SK-N-SH treated with all-trans-retinoic acid at 6 μM for 48 hours (cell line): ENCODE results near the gene KLRK1.
"Not testable (repeated sequence)": the region's sequence is repeated elsewhere in the genome, so short reads cannot be mapped to it uniquely, and the experiment has no call there.

Experiments
- ATAC-seq: fragments of 200-7000 bp; cut with Tn5 transposase; 3 replicates; pipeline ENCODE4 v1.9.1; 2020; ENCODE audit warnings: mild to moderate bottlenecking, moderate library complexity
- ARNTL ChIP-seq: fragments of 450-650 bp; formaldehyde crosslinking; IDR thresholded peaks from 2 replicates; pipeline ENCODE4 v1.5.0; 2020; ENCODE audit warnings: low read depth, mild to moderate bottlenecking, moderate library complexity, borderline replicate concordance
- BACH2 ChIP-seq: fragments of 250-450 bp; sonication (Bioruptor Pico); IDR thresholded peaks from 2 replicates; pipeline ENCODE4 v1.9.0; 2021; ENCODE audit warnings: mild to moderate bottlenecking, borderline replicate concordance
- CREB5 ChIP-seq: fragments of 250-450 bp; sonication (Bioruptor Pico); IDR thresholded peaks from 2 replicates; pipeline ENCODE4 v1.5.1; 2020; ENCODE audit warnings: low read depth, mild to moderate bottlenecking, moderate library complexity
- CSDC2 ChIP-seq: fragments of 250-450 bp; sonication (Bioruptor Pico); IDR thresholded peaks from 2 replicates; pipeline ENCODE4 v1.5.0; 2020; ENCODE audit warnings: mild to moderate bottlenecking, moderate library complexity
- CSRNP3 ChIP-seq: fragments of 250-450 bp; sonication (Bioruptor Pico); IDR thresholded peaks from 2 replicates; pipeline ENCODE4 v1.5.1; 2021; ENCODE audit warnings: mild to moderate bottlenecking, moderate library complexity
- ESRRG ChIP-seq: fragments of 250-450 bp; sonication (Bioruptor Pico); IDR thresholded peaks from 2 replicates; pipeline ENCODE4 v1.6.1; 2021; ENCODE audit warnings: mild to moderate bottlenecking
- GLIS3 ChIP-seq: fragments of 250-450 bp; sonication (Bioruptor Pico); IDR thresholded peaks from 2 replicates; pipeline ENCODE4 v1.5.0; 2020; ENCODE audit warnings: mild to moderate bottlenecking, moderate library complexity
- ISL1 ChIP-seq: fragments of 250-450 bp; sonication (Bioruptor Pico); IDR thresholded peaks from 2 replicates; pipeline ENCODE4 v2.1.2; 2022; ENCODE audit warnings: mild to moderate bottlenecking, moderate library complexity
- OSR1 ChIP-seq: fragments of 250-450 bp; sonication (Bioruptor Pico); IDR thresholded peaks from 2 replicates; pipeline ENCODE4 v1.8.0; 2022; ENCODE audit warnings: moderate library complexity, mild to moderate bottlenecking, inconsistent platforms
- POU6F1 ChIP-seq: fragments of 250-450 bp; sonication (Bioruptor Pico); IDR thresholded peaks from 2 replicates; pipeline ENCODE4 v1.8.0; 2021; ENCODE audit warnings: low read depth, mild to moderate bottlenecking, moderate library complexity, borderline replicate concordance
- PPARA ChIP-seq: fragments of 250-450 bp; sonication (Bioruptor Pico); IDR thresholded peaks from 2 replicates; pipeline ENCODE4 v1.5.0; 2020; ENCODE audit warnings: mild to moderate bottlenecking, borderline replicate concordance
- RARB ChIP-seq: fragments of 250-450 bp; sonication (Bioruptor Pico); IDR thresholded peaks from 2 replicates; pipeline ENCODE4 v1.8.0; 2021; ENCODE audit warnings: mild to moderate bottlenecking, moderate library complexity
- SNAI2 ChIP-seq: fragments of 250-450 bp; sonication (Bioruptor Pico); IDR thresholded peaks from 2 replicates; pipeline ENCODE4 v1.5.0; 2020; ENCODE audit warnings: mild to moderate bottlenecking, moderate library complexity
- TCF4 ChIP-seq: fragments of 250-450 bp; sonication (Bioruptor Pico); IDR thresholded peaks from 2 replicates; pipeline ENCODE4 v1.8.0; 2021; ENCODE audit warnings: mild to moderate bottlenecking, moderate library complexity, borderline replicate concordance
- TOX ChIP-seq: fragments of 250-450 bp; sonication (Bioruptor Pico); IDR thresholded peaks from 2 replicates; pipeline ENCODE4 v1.8.0; 2021; ENCODE audit warnings: mild to moderate bottlenecking, moderate library complexity, borderline replicate concordance
- ZC3H10 ChIP-seq: fragments of 250-450 bp; sonication (Bioruptor Pico); IDR thresholded peaks from 2 replicates; pipeline ENCODE4 v1.5.1; 2021; ENCODE audit warnings: mild to moderate bottlenecking, moderate library complexity
- ZFP3 ChIP-seq: fragments of 250-450 bp; sonication (Bioruptor Pico); IDR thresholded peaks from 2 replicates; pipeline ENCODE4 v1.5.0; 2020; ENCODE audit warnings: mild to moderate bottlenecking, moderate library complexity
- ZFP30 ChIP-seq: fragments of 450-650 bp; formaldehyde crosslinking; IDR thresholded peaks from 2 replicates; pipeline ENCODE4 v1.5.0; 2022; ENCODE audit warnings: mild to moderate bottlenecking, moderate library complexity
- ZNF70 ChIP-seq: fragments of 450-650 bp; formaldehyde crosslinking; IDR thresholded peaks from 2 replicates; pipeline ENCODE4 v1.5.0; 2020; ENCODE audit warnings: mild to moderate bottlenecking, moderate library complexity
- ZNF8 ChIP-seq: fragments of 450-650 bp; formaldehyde crosslinking; IDR thresholded peaks from 2 replicates; pipeline ENCODE4 v1.5.0; 2020; ENCODE audit warnings: mild to moderate bottlenecking, moderate library complexity
- TF ChIP-seq, protein P1 (sequence below): fragments of 250-450 bp; sonication (Bioruptor Pico); IDR thresholded peaks from 2 replicates; pipeline ENCODE4 v1.5.0; 2020; ENCODE audit warnings: mild to moderate bottlenecking, moderate library complexity
- TF ChIP-seq, protein P2 (sequence below): fragments of 250-450 bp; sonication (Bioruptor Pico); IDR thresholded peaks from 2 replicates; pipeline ENCODE4 v1.8.0; 2020; ENCODE audit warnings: mild to moderate bottlenecking, moderate library complexity, borderline replicate concordance

The KLRK1 gene

GRCh38 chr12:10393291-10393690 lies 3.5 kb upstream of the KLRK1 start:
- no peak for ATAC-seq
- no peak for TF ChIP-seq ESRRG (CRISPR knock-in tag)
- TF ChIP-seq PPARA (CRISPR knock-in tag) = no peak
- no peak for TF ChIP-seq ISL1
- no peak for TF ChIP-seq ARNTL (CRISPR knock-in tag)
- TF ChIP-seq, protein P1, sequence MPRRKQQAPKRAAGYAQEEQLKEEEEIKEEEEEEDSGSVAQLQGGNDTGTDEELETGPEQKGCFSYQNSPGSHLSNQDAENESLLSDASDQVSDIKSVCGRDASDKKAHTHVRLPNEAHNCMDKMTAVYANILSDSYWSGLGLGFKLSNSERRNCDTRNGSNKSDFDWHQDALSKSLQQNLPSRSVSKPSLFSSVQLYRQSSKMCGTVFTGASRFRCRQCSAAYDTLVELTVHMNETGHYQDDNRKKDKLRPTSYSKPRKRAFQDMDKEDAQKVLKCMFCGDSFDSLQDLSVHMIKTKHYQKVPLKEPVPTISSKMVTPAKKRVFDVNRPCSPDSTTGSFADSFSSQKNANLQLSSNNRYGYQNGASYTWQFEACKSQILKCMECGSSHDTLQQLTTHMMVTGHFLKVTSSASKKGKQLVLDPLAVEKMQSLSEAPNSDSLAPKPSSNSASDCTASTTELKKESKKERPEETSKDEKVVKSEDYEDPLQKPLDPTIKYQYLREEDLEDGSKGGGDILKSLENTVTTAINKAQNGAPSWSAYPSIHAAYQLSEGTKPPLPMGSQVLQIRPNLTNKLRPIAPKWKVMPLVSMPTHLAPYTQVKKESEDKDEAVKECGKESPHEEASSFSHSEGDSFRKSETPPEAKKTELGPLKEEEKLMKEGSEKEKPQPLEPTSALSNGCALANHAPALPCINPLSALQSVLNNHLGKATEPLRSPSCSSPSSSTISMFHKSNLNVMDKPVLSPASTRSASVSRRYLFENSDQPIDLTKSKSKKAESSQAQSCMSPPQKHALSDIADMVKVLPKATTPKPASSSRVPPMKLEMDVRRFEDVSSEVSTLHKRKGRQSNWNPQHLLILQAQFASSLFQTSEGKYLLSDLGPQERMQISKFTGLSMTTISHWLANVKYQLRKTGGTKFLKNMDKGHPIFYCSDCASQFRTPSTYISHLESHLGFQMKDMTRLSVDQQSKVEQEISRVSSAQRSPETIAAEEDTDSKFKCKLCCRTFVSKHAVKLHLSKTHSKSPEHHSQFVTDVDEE (CRISPR knock-in tag) = no peak
- no peak for TF ChIP-seq GLIS3 (CRISPR knock-in tag)
- TF ChIP-seq ZC3H10 (CRISPR knock-in tag) = no peak
- TF ChIP-seq TOX (CRISPR knock-in tag) = no peak
- no peak for TF ChIP-seq ZNF70 (CRISPR knock-in tag)
- no peak for TF ChIP-seq RARB (CRISPR knock-in tag)
- TF ChIP-seq CSRNP3 = no peak

DNA sequence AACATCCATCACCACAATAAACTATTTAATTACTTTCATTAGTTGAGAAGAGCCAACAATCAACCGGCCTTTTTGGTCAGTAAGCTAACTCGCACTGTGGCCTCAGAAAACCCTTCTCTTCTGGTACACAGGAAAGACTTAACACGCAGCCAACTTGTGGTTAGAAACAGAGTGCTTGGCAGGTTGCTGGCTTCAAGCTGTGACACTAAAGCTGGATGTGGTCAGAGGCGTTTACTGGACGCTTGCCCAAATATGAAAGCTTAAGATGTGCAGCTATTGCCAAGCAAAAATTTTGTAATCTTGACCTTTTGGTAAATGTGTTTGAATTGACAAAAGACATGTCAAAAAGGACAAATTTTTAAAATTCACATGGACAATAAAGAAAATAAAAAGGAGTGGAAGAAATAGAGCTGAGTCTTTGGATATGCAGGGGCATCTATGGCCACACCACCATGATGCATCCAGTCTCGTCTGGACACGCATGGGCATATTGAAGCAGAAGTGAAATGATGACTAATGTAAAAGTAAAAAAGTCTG lies 2.6 kb upstream of the KLRK1 start:
- no peak for ATAC-seq
- TF ChIP-seq ISL1 (no peak), CREB5 (CRISPR knock-in tag) (no peak), TOX (CRISPR knock-in tag) (no peak), ESRRG (CRISPR knock-in tag) (no peak), OSR1 (CRISPR knock-in tag) (no peak), ZC3H10 (CRISPR knock-in tag) (no peak), ZFP3 (CRISPR knock-in tag) (no peak), CSRNP3 (no peak), TCF4 (no peak), PPARA (CRISPR knock-in tag) (no peak), ZNF8 (CRISPR knock-in tag) (no peak), BACH2 (CRISPR knock-in tag) (no peak), ARNTL (CRISPR knock-in tag) (no peak), ZFP30 (CRISPR knock-in tag) (no peak), ZNF70 (CRISPR knock-in tag) (no peak)

DNA sequence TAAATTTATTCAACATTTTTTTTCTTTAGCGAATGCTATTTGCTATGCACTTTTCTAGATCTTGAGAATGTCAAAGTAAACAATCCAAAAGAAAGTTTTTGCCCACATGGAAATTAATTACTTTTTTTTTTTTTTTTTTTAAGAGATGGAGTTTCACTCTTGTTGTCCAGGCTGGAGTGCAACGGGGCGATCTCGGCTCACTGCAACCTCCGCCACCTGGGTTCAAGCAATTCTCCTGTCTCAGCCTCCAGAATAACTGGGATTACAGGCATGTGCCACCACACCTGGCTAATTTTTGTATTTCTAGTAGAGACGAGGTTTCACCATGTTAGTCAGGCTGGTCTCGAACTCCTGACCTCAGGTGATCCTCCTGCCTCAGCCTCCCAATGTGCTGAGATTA lies 1.1 kb upstream of the KLRK1 start:
- ATAC-seq = not testable (repeated sequence)

- ATAC-seq = no peak
- TF ChIP-seq POU6F1 (CRISPR knock-in tag) = no peak
- no peak for TF ChIP-seq ZNF70 (CRISPR knock-in tag)
- TF ChIP-seq CSDC2 (CRISPR knock-in tag) = no peak
- TF ChIP-seq ESRRG (CRISPR knock-in tag) = no peak
- no peak for TF ChIP-seq SNAI2 (CRISPR knock-in tag)
- TF ChIP-seq TCF4 = no peak
- TF ChIP-seq, protein P1 (CRISPR knock-in tag) = no peak
- TF ChIP-seq, protein P2, sequence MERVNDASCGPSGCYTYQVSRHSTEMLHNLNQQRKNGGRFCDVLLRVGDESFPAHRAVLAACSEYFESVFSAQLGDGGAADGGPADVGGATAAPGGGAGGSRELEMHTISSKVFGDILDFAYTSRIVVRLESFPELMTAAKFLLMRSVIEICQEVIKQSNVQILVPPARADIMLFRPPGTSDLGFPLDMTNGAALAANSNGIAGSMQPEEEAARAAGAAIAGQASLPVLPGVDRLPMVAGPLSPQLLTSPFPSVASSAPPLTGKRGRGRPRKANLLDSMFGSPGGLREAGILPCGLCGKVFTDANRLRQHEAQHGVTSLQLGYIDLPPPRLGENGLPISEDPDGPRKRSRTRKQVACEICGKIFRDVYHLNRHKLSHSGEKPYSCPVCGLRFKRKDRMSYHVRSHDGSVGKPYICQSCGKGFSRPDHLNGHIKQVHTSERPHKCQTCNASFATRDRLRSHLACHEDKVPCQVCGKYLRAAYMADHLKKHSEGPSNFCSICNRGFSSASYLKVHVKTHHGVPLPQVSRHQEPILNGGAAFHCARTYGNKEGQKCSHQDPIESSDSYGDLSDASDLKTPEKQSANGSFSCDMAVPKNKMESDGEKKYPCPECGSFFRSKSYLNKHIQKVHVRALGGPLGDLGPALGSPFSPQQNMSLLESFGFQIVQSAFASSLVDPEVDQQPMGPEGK = no peak
Observed at GRCh38 chr12:10388624-10389413, 1.0 kb downstream of the KLRK1 start.
